Ascending aorta (tissue), 2 donors: ENCODE measurements around the gene CLDN17. TPM values are rescaled to one million over a fixed set of nuclear protein-coding genes. Genes with fewer than 3 reads are reported as not detected.
A peak's percentile ranks its signal among the peaks of the same experiment; 100 is the strongest.

Experiments
- DNase-seq, 2 donors: peaks; one replicate each; pipeline ENCODE4 v3.0.0-alpha.2; 2019; ENCODE audit warnings: low spot score in 2 of 2
- H3K27ac ChIP-seq, 2 donors: fragments of 200-600 bp; sonication (generic); one replicate each; pipeline ENCODE4 v1.5.1; 2016 to 2017; ENCODE audit warnings: mild to moderate bottlenecking in 1 of 2
- H3K27me3 ChIP-seq: fragments of 200-600 bp; sonication (generic); one replicate; pipeline ENCODE4 v1.5.1; 2017
- H3K36me3 ChIP-seq, 2 donors: fragments of 200-600 bp; sonication (generic); one replicate each; pipeline ENCODE4 v1.5.1; 2016
- H3K4me1 ChIP-seq, 2 donors: fragments of 200-600 bp; sonication (generic); one replicate each; pipeline ENCODE4 v1.5.1; 2016 to 2017; ENCODE audit warnings: mild to moderate bottlenecking in 1 of 2
- H3K4me3 ChIP-seq, 2 donors: fragments of 200-600 bp; sonication (generic); one replicate each; pipeline ENCODE4 v1.5.1; 2016 to 2017; ENCODE audit warnings: mild to moderate bottlenecking in 1 of 2
- H3K9me3 ChIP-seq, 2 donors: fragments of 200-600 bp; sonication (generic); one replicate each; pipeline ENCODE4 v1.5.1; 2016
- intact Hi-C: fragments of 100-400 bp; cut with DNase I; formaldehyde crosslinking; loops from one replicate; pipeline ENCODE4 v1.15.1; 2023
- total RNA-seq: library from RNA; depleted of rRNA; stranded (reverse); fragments of >200 nt; gene quantifications from one replicate; pipeline ENCODE4 v1.1.0, GENCODE V29; 2016
- TF ChIP-seq, protein P1 (sequence below), 3 experiments: fragments of 200-600 bp in 2 of 3; fragments of 450-650 bp in 1 of 3; sonication (generic) in 2 of 3; IDR thresholded peaks; one replicate each; pipeline ENCODE4 v1.5.1; 2016 to 2019; ENCODE audit warnings: antibody characterized with exemption in 3 of 3, mild to moderate bottlenecking in 1 of 3, moderate library complexity in 1 of 3

CLDN17 gene
- total RNA-seq, 1 donor from 2014 or later = not detected

DNA sequence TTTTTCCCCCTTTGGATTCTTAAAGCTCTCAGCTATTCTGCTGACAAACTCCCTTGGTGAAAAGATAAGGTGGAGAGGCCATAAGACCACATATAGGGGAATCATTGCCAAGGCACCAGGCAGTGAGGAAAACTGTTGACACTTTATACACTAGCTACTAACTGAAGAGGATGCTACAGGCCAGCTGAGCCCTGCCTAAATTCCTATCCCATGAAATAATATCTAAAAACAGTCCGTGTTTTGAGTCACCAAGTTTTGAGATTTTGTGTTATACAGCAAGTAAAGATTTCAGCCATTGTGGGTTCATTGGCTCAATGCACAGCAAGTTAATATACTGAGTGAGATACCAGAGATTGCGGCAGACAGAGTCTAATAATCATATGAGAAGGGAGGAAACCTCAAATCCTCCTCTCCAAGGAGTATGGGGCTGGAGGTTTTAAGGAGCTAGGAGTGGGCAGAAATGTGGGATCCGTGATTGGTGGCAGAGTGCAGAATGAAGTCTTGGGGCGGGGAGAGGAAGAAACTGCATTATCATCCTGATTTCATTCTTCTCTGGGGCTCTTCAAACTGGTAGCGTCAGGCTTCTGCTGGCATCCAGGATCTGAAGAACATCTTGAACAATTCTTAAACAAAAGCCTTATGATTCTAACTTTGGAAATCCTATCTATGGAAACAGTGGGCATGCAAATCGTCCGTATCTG, 40.1 kb upstream of the CLDN17 start:
- Histone ChIP-seq H3K4me3 (no peak overlapping the region), H3K4me1 (no peaks in the 10 kb centered on the region), H3K27me3 (no peaks in the 10 kb centered on the region), H3K9me3 (no peaks in the 10 kb centered on the region), H3K27ac (no peak overlapping the region), H3K36me3 (no peaks in the 10 kb centered on the region)
- intact Hi-C loops = no loop called here
- TF ChIP-seq, protein P1, sequence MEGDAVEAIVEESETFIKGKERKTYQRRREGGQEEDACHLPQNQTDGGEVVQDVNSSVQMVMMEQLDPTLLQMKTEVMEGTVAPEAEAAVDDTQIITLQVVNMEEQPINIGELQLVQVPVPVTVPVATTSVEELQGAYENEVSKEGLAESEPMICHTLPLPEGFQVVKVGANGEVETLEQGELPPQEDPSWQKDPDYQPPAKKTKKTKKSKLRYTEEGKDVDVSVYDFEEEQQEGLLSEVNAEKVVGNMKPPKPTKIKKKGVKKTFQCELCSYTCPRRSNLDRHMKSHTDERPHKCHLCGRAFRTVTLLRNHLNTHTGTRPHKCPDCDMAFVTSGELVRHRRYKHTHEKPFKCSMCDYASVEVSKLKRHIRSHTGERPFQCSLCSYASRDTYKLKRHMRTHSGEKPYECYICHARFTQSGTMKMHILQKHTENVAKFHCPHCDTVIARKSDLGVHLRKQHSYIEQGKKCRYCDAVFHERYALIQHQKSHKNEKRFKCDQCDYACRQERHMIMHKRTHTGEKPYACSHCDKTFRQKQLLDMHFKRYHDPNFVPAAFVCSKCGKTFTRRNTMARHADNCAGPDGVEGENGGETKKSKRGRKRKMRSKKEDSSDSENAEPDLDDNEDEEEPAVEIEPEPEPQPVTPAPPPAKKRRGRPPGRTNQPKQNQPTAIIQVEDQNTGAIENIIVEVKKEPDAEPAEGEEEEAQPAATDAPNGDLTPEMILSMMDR (IDR thresholded peaks at IDR 0.05) = no peak
- DNase-seq = no peak

DNA sequence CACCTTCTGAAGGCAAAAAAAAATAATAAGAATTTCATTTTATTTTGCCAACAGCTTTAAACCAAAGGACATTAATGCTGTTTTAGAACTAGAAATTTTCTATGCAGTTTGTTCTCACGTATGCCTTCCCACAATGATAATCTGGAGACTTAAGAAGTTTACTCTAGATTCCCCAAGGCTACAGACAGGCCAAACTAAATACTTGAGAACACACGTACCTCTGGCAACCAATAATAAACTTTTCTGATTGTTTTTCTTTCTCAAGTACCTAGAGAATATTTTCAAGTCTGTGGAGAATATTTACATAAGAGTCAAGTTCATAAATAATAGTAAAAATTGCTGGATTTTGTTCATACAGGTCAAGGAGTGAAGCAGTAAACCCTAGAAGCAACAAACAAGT, 33.4 kb upstream of the CLDN17 start:
- Histone ChIP-seq H3K4me3 (no peak overlapping the region), H3K27me3 (no peaks in the 10 kb centered on the region), H3K4me1 (no peaks in the 10 kb centered on the region), H3K9me3 (no peaks in the 10 kb centered on the region), H3K27ac (no peak overlapping the region), H3K36me3 (no peaks in the 10 kb centered on the region)
- TF ChIP-seq, protein P1 (IDR thresholded peaks at IDR 0.05) = no peak
- DNase-seq = no peak
- intact Hi-C loops = no loop called here

DNA sequence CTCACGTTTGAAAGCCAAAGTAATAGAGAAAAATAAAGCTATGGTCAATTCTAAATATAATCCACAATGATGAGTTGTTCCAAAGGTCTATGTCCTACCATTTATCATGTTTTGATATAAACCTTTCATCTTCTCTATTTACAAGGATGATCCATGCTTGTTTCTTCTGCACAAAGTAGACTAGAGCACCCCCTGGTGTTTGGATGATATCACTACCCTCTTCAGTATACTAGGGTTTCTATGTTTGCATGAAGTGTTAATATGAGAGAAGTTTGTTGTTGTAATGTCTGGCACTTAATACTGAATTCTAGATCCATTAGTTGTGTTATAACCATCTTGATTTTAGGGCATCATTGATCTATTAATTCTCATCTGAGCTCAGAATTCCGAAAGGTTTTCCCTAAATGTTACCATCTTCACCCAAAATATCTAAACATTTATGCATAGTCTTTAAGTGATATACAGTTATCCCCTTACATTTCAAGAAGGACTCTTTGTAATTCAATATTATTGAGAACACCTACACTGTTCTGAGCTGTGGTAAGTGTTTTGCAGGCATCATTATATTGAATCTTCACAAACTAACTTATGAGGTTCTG, 28.2 kb upstream of the CLDN17 start:
- no peaks in the 10 kb centered on the region for H3K4me1 ChIP-seq
- intact Hi-C loops = no loop called here
- H3K27me3 ChIP-seq = no peaks in the 10 kb centered on the region
- DNase-seq = no peak
- H3K4me3 ChIP-seq = no peak overlapping the region
- no peaks in the 10 kb centered on the region for H3K9me3 ChIP-seq
- H3K36me3 ChIP-seq = no peaks in the 10 kb centered on the region
- TF ChIP-seq, protein P1 (IDR thresholded peaks at IDR 0.05) = peak in 1 of 3 experiments; percentile 27
- H3K27ac ChIP-seq = no peak overlapping the region

DNA sequence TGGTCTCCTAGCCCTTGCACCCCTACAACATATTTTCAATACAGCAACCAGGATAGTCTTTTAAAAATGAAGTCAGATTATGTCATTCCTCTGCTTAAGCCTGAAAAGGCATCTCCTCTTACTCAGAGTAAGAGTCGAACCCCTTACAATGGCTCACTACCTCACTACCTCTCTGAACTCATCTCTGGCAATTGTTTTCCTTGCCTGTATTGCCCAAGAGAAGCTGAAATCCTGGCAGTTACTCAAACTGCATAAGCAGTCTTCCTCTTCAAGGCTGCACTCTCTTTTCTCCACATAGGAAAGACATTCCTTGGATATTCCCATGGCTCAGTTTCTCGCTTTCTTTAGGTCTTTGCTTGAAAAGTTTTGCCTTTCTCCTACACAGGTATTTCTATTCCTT, 26.6 kb upstream of the CLDN17 start:
- H3K27me3 ChIP-seq = no peaks in the 10 kb centered on the region
- TF ChIP-seq, protein P1 (IDR thresholded peaks at IDR 0.05) = no peak
- no peak for DNase-seq
- H3K36me3 ChIP-seq = no peaks in the 10 kb centered on the region
- H3K9me3 ChIP-seq = no peaks in the 10 kb centered on the region
- intact Hi-C loops = no loop called here
- H3K4me1 ChIP-seq = no peaks in the 10 kb centered on the region
- no peak overlapping the region for H3K4me3 ChIP-seq
- no peak overlapping the region for H3K27ac ChIP-seq

DNA sequence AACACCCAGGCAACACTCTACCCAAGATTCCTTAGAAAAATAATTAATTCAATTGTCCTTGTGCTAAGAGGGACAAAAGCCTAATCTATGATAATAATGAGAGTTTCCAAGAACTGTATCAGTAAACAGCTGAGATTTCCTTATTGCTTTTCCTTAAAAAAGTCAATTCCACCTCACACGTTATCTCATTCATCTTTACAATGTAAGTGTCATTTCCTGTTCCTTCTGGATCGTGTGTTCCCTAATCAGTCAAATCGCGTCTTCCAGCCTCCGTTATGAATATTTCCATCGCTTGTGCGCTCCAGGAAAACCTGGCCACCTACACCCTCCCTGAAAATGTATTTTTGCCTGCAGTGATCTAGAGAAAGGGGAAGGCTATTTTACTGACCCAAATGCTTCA, 23.9 kb upstream of the CLDN17 start:
- H3K9me3 ChIP-seq = no peaks in the 10 kb centered on the region
- no peak overlapping the region for H3K4me3 ChIP-seq
- no peaks in the 10 kb centered on the region for H3K36me3 ChIP-seq
- no peaks in the 10 kb centered on the region for H3K4me1 ChIP-seq
- H3K27me3 ChIP-seq = no peaks in the 10 kb centered on the region
- TF ChIP-seq, protein P1 (IDR thresholded peaks at IDR 0.05) = no peak
- H3K27ac ChIP-seq = no peak overlapping the region
- intact Hi-C loops = no loop called here
- DNase-seq = no peak
